IMR-90 (cell line): Measurements from ENCODE around the gene LUC7L. TPM values are rescaled to one million over a fixed set of nuclear protein-coding genes. Genes with fewer than 3 reads are reported as not detected.
A peak's percentile ranks its signal among the peaks of the same experiment; 100 is the strongest.

ENCODE experiments used
- ATAC-seq: fragments of 200-7000 bp; cut with Tn5 transposase; 2 replicates; pipeline ENCODE4 v1.9.1; 2020; ENCODE audit warnings: low read depth, mild to moderate bottlenecking, moderate library complexity
- BruUV-seq: library from RNA; stranded (reverse); fragments of 400-500 nt; replicated peaks from 2 replicates; lab custom pipeline; 2021; lab: Mats Ljungman, UMichigan
- CTCF ChIA-PET: fragments of 300-600 bp; formaldehyde crosslinking; extraction: SDS; loops from one replicate; lab custom pipeline; 2021; ENCODE audit warnings: antibody characterized with exemption; lab: Yijun Ruan, JAX
- POLR2A ChIA-PET: fragments of 300-600 bp; sonication (Branson Sonifier 250); formaldehyde crosslinking; loops from one replicate; lab custom pipeline; 2022; ENCODE audit warnings: antibody characterized with exemption; ENCODE audit not compliant: unreplicated experiment; lab: Charles Lee
- DNase-seq: peaks from one replicate; pipeline ENCODE4 v3.0.0; 2013
- H2AFZ ChIP-seq: replicated peaks from 2 replicates; pipeline ENCODE3; 2013; ENCODE audit warnings: low read length, mild to moderate bottlenecking; ENCODE audit not compliant: poor library complexity
- H2AK5ac ChIP-seq: 2 replicates; pipeline ENCODE4 v1.6.1; 2013; ENCODE audit warnings: low read depth, low read length, inconsistent platforms
- H2AK9ac ChIP-seq: replicated peaks from 2 replicates; pipeline ENCODE3; 2013; ENCODE audit warnings: mild to moderate bottlenecking, low read depth, low read length, moderate library complexity; ENCODE audit not compliant: poor library complexity
- H2BK120ac ChIP-seq: 2 replicates; pipeline ENCODE4 v1.6.1; 2013; ENCODE audit warnings: low read depth, low read length, inconsistent platforms
- H2BK15ac ChIP-seq: 3 replicates; pipeline ENCODE4 v1.6.1; 2013; ENCODE audit warnings: low read depth, low read length, inconsistent platforms
- H2BK20ac ChIP-seq: 2 replicates; pipeline ENCODE4 v1.6.1; 2013; ENCODE audit warnings: low read depth, mild to moderate bottlenecking, inconsistent platforms, low read length, moderate library complexity
- H2BK5ac ChIP-seq: 2 replicates; pipeline ENCODE4 v1.6.1; 2013; ENCODE audit warnings: mild to moderate bottlenecking, low read depth, low read length, inconsistent platforms; ENCODE audit not compliant: poor library complexity, severe bottlenecking
- H3K14ac ChIP-seq: replicated peaks from 2 replicates; pipeline ENCODE4 v1.6.1; 2013; ENCODE audit warnings: low read depth, low read length, inconsistent platforms
- H3K18ac ChIP-seq: 2 replicates; pipeline ENCODE4 v1.6.1; 2013; ENCODE audit warnings: low read depth, low read length, control low read depth
- H3K23ac ChIP-seq: 2 replicates; pipeline ENCODE4 v1.6.1; 2013; ENCODE audit warnings: low read depth, low read length, inconsistent platforms
- H3K27ac ChIP-seq: 2 replicates; pipeline ENCODE4 v1.5.1; 2013; ENCODE audit warnings: mild to moderate bottlenecking, control low read depth, low read length; ENCODE audit not compliant: insufficient read depth
- H3K27me3 ChIP-seq: 2 replicates; pipeline ENCODE4 v1.6.1; 2013; ENCODE audit warnings: low read length; ENCODE audit not compliant: control insufficient read depth, insufficient read depth
- H3K36me3 ChIP-seq: 2 replicates; pipeline ENCODE4 v1.6.1; 2013; ENCODE audit warnings: low read length, mixed read lengths; ENCODE audit not compliant: control insufficient read depth, insufficient read depth
- H3K4ac ChIP-seq: 2 replicates; pipeline ENCODE4 v1.6.1; 2013; ENCODE audit warnings: low read depth, low read length, inconsistent platforms
- H3K4me1 ChIP-seq: 2 replicates; pipeline ENCODE4 v1.6.1; 2013; ENCODE audit warnings: low read length, mixed read lengths; ENCODE audit not compliant: control insufficient read depth, insufficient read depth
- H3K4me2 ChIP-seq: 2 replicates; pipeline ENCODE4 v1.6.1; 2013; ENCODE audit warnings: low read depth, mild to moderate bottlenecking, control low read depth, low read length, moderate library complexity
- H3K4me3 ChIP-seq: 2 replicates; pipeline ENCODE4 v1.5.1; 2013; ENCODE audit warnings: low read depth, mild to moderate bottlenecking, control low read depth, low read length, moderate library complexity; ENCODE audit not compliant: insufficient read depth
- H3K56ac ChIP-seq: 2 replicates; pipeline ENCODE4 v1.6.1; 2013; ENCODE audit warnings: low read length, inconsistent platforms; ENCODE audit not compliant: insufficient read depth; ENCODE audit errors: extremely low read depth
- H3K79me1 ChIP-seq, 2 experiments: 2 replicates each; pipeline ENCODE4 v1.6.1; 2013; ENCODE audit warnings: low read length in 2 of 2, inconsistent platforms in 1 of 2, low read depth in 1 of 2
- H3K9ac ChIP-seq: 2 replicates; pipeline ENCODE4 v1.6.1; 2013; ENCODE audit warnings: low read depth, low read length, control low read depth
- H3K9me1 ChIP-seq: 2 replicates; pipeline ENCODE4 v1.6.1; 2013; ENCODE audit warnings: low read length, inconsistent platforms; ENCODE audit not compliant: insufficient read depth
- H3K9me3 ChIP-seq: 2 replicates; pipeline ENCODE4 v1.6.1; 2013; ENCODE audit warnings: low read length; ENCODE audit not compliant: control insufficient read depth, insufficient read depth
- H4K20me1 ChIP-seq: 2 replicates; pipeline ENCODE4 v1.6.1; 2013; ENCODE audit warnings: low read length, inconsistent platforms; ENCODE audit not compliant: insufficient read depth
- H4K5ac ChIP-seq: 2 replicates; pipeline ENCODE4 v1.6.1; 2013; ENCODE audit warnings: mild to moderate bottlenecking, low read depth, low read length, control low read depth
- H4K8ac ChIP-seq, 2 experiments: 2 replicates each; pipeline ENCODE4 v1.6.1; 2013; ENCODE audit warnings: low read depth in 2 of 2, low read length in 2 of 2, control low read depth in 1 of 2, inconsistent platforms in 1 of 2
- H4K91ac ChIP-seq: 2 replicates; pipeline ENCODE4 v1.6.1; 2013; ENCODE audit warnings: low read depth, low read length, inconsistent platforms; ENCODE audit not compliant: insufficient read depth
- BHLHE40 ChIP-seq: fragments of 150-350 bp; IDR thresholded peaks from 2 replicates; pipeline ENCODE4 v1.6.1; 2016; ENCODE audit warnings: mild to moderate bottlenecking, low read depth, low read length
- CEBPB ChIP-seq: IDR thresholded peaks from 2 replicates; pipeline ENCODE4 v1.6.1; 2012; ENCODE audit warnings: low read depth, low read length, improper control_type of control experiment
- CHD1 ChIP-seq: IDR thresholded peaks from 2 replicates; pipeline ENCODE4 v1.6.1; 2012; ENCODE audit warnings: low read depth, low read length, improper control_type of control experiment
- CTCF ChIP-seq: conservative IDR thresholded peaks from 2 replicates; pipeline ENCODE4 v1.5.1; 2012; ENCODE audit warnings: mild to moderate bottlenecking, low read depth, low read length, improper control_type of control experiment
- ELK1 ChIP-seq: fragments of 150-350 bp; IDR thresholded peaks from 2 replicates; pipeline ENCODE4 v1.6.1; 2016; ENCODE audit warnings: low read depth, mild to moderate bottlenecking, low read length, moderate library complexity, borderline replicate concordance
- FOS ChIP-seq: fragments of 150-350 bp; IDR thresholded peaks from 2 replicates; pipeline ENCODE4 v1.6.1; 2016; ENCODE audit warnings: low read depth, low read length
- MAFK ChIP-seq: IDR thresholded peaks from 2 replicates; pipeline ENCODE4 v1.6.1; 2012; ENCODE audit warnings: low read depth, low read length, improper control_type of control experiment
- MAZ ChIP-seq: IDR thresholded peaks from 2 replicates; pipeline ENCODE4 v1.6.1; 2012; ENCODE audit warnings: low read depth, mild to moderate bottlenecking, low read length, improper control_type of control experiment, moderate library complexity, borderline replicate concordance
- MXI1 ChIP-seq: IDR thresholded peaks from 2 replicates; pipeline ENCODE4 v1.6.1; 2012; ENCODE audit warnings: low read depth, mild to moderate bottlenecking, low read length, moderate library complexity, borderline replicate concordance
- NFE2L2 ChIP-seq: fragments of 150-350 bp; IDR thresholded peaks from 2 replicates; pipeline ENCODE4 v1.6.1; 2016; ENCODE audit warnings: low read depth, mild to moderate bottlenecking, low read length
- POLR2A ChIP-seq: IDR thresholded peaks from 2 replicates; pipeline ENCODE4 v1.6.1; 2012; ENCODE audit warnings: mild to moderate bottlenecking, low read depth, low read length
- RAD21 ChIP-seq: IDR thresholded peaks from 2 replicates; pipeline ENCODE4 v1.6.1; 2012; ENCODE audit warnings: low read length, improper control_type of control experiment
- RCOR1 ChIP-seq: IDR thresholded peaks from 2 replicates; pipeline ENCODE4 v1.6.1; 2012; ENCODE audit warnings: mild to moderate bottlenecking, low read length, improper control_type of control experiment; ENCODE audit not compliant: insufficient replicate concordance
- RFX5 ChIP-seq: IDR thresholded peaks from 2 replicates; pipeline ENCODE4 v1.8.0; 2012; ENCODE audit warnings: low read depth, mild to moderate bottlenecking, low read length, moderate library complexity
- SMC3 ChIP-seq: fragments of 150-350 bp; IDR thresholded peaks from 2 replicates; pipeline ENCODE4 v1.6.1; 2016; ENCODE audit warnings: low read depth, mild to moderate bottlenecking, antibody characterized with exemption, low read length, moderate library complexity
- USF2 ChIP-seq: fragments of 150-350 bp; IDR thresholded peaks from 2 replicates; pipeline ENCODE4 v1.6.1; 2017; ENCODE audit warnings: mild to moderate bottlenecking, antibody characterized with exemption, low read length, low read depth
- WGBS, 2 experiments: methylation state at CpG; one replicate each; pipeline versions ENCODE4 v1.1.5 to v1.1.7; 2013; ENCODE audit warnings: missing lambda C conversion rate in 2 of 2; ENCODE audit not compliant: insufficient read length in 1 of 2; ENCODE audit errors: extremely low coverage in 2 of 2; 5-methylcytosine and 5-hydroxymethylcytosine counted together
- dilution Hi-C: fragments of 300-500 bp; cut with HindIII; formaldehyde crosslinking; loops from one replicate; pipeline ENCODE4 v1.14.3; 2018; ENCODE audit warnings: low sequenced_read_pairs; ENCODE audit not compliant: unreplicated experiment
- in situ Hi-C: fragments of 300-500 bp; cut with MboI; formaldehyde crosslinking; loops from 3 replicates; pipeline ENCODE4 v1.14.3; 2019; ENCODE audit warnings: low sequenced_read_pairs, inconsistent platforms, mixed read lengths
- intact Hi-C: fragments of 100-400 bp; cut with micrococcal nuclease; formaldehyde crosslinking; loops from 2 replicates; pipeline ENCODE4 v1.10.0; 2022
- polyA plus RNA-seq, 3 experiments: library from polyadenylated mRNA; depleted of rRNA; stranded (reverse); fragments of >200 nt; gene quantifications; 2 replicates each; pipeline ENCODE4 v1.2.3, GENCODE V29; 2012; ENCODE audit warnings: low replicate concordance in 1 of 3
- total RNA-seq: library from RNA; depleted of rRNA; stranded (reverse); fragments of >200 nt; gene quantifications from 2 replicates; pipeline ENCODE4 v1.2.3, GENCODE V29; 2012

Gene LUC7L
- total and polyA plus RNA-seq, 2 of the 4 experiments (the other 2 are of a cell fraction): 21.5 to 55.6 TPM

- H3K27ac ChIP-seq: no peak within 1 kb of the TSS; the same call in 1 of the 2 replicates
- dilution Hi-C loops: no loop called here
- ChIA-PET CTCF (no interaction called here), POLR2A (no interaction called here)
- no peak within 1 kb of the TSS; the same call in 1 of the 2 replicates for H3K9ac ChIP-seq
- in situ Hi-C loops: no loop called here
- no peaks in the 10 kb centered on the region for H3K9me3 ChIP-seq
- no peak within 1 kb of the TSS for H3K18ac ChIP-seq
- intact Hi-C loops: no loop called here
- no peaks in the 10 kb centered on the region for H3K79me1 ChIP-seq
- H3K4me1 ChIP-seq: peaks cover 3% of the 10 kb centered on the region; the same call in 1 of the 2 replicates
- no peak within 1 kb of the TSS for H4K5ac ChIP-seq
- no peaks in the 10 kb centered on the region for H3K36me3 ChIP-seq
- H4K20me1 ChIP-seq: no peaks in the 10 kb centered on the region
- no peaks in the 10 kb centered on the region for H3K9me1 ChIP-seq
- no peak within 1 kb of the TSS for H3K14ac ChIP-seq
- peak within 1 kb of the TSS; percentile 45 for H3K4me3 ChIP-seq
- no CpG with 5 or more reads among the region's 56 CpGs for WGBS, 2 experiments
- no TSS peak for BruUV-seq
- no peak within 1 kb of the TSS for H3K56ac ChIP-seq
- no peak within 1 kb of the TSS for H2BK120ac ChIP-seq
- DNase-seq (no peak), ATAC-seq (peak; percentile 61)
- H2BK5ac ChIP-seq: no peak within 1 kb of the TSS
- H4K8ac ChIP-seq: peak within 1 kb of the TSS in 1 of 2 experiments; percentile 33; a peak in 1 of 4 replicates
- H3K4ac ChIP-seq: no peak within 1 kb of the TSS
- H2AK9ac ChIP-seq: peak within 1 kb of the TSS; percentile 3
- H2BK15ac ChIP-seq: no peak within 1 kb of the TSS
- TF ChIP-seq CHD1 (no peak), SMC3 (no peak), RFX5 (no peak), FOS (no peak), RCOR1 (no peak), NFE2L2 (no peak), MAFK (no peak), MXI1 (no peak), USF2 (no peak), BHLHE40 (no peak), CTCF (no peak), MAZ (no peak), CEBPB (no peak), POLR2A (no peak), ELK1 (no peak), RAD21 (no peak)
- peaks cover 37% of the 10 kb centered on the region for H3K27me3 ChIP-seq
- no peak within 1 kb of the TSS for H4K91ac ChIP-seq
- peak within 1 kb of the TSS; percentile 98 for H3K4me2 ChIP-seq
- no peak within 1 kb of the TSS for H2BK20ac ChIP-seq
- H3K23ac ChIP-seq: no peak within 1 kb of the TSS
- peak within 1 kb of the TSS; percentile 89 for H2AFZ ChIP-seq
- H2AK5ac ChIP-seq: no peak within 1 kb of the TSS
Measured at GRCh38 chr16:275786-276232, 46.6 kb upstream of the LUC7L start, which contains the start of gene RGS11. RGS11 (minus strand) TSS chr16:275944; CDS start chr16:275911, 33 bp downstream.
